IMR-90 (cell line): ENCODE results near the gene RASSF3. TPM values are rescaled to one million over a fixed set of nuclear protein-coding genes. Genes with fewer than 3 reads are reported as not detected.

Experiments used
- ATAC-seq: fragments of 200-7000 bp; cut with Tn5 transposase; 2 replicates; pipeline ENCODE4 v1.9.1; 2020; ENCODE audit warnings: low read depth, mild to moderate bottlenecking, moderate library complexity
- BruUV-seq: library from RNA; stranded (reverse); fragments of 400-500 nt; replicated peaks from 2 replicates; lab custom pipeline; 2021; lab: Mats Ljungman, UMichigan
- CTCF ChIA-PET: fragments of 300-600 bp; formaldehyde crosslinking; extraction: SDS; loops from one replicate; lab custom pipeline; 2021; ENCODE audit warnings: antibody characterized with exemption; lab: Yijun Ruan, JAX
- POLR2A ChIA-PET: fragments of 300-600 bp; sonication (Branson Sonifier 250); formaldehyde crosslinking; loops from one replicate; lab custom pipeline; 2022; ENCODE audit warnings: antibody characterized with exemption; ENCODE audit not compliant: unreplicated experiment; lab: Charles Lee
- DNase-seq: peaks from one replicate; pipeline ENCODE4 v3.0.0; 2013
- H2AFZ ChIP-seq: replicated peaks from 2 replicates; pipeline ENCODE3; 2013; ENCODE audit warnings: low read length, mild to moderate bottlenecking; ENCODE audit not compliant: poor library complexity
- H2AK5ac ChIP-seq: 2 replicates; pipeline ENCODE4 v1.6.1; 2013; ENCODE audit warnings: low read depth, low read length, inconsistent platforms
- H2AK9ac ChIP-seq: replicated peaks from 2 replicates; pipeline ENCODE3; 2013; ENCODE audit warnings: mild to moderate bottlenecking, low read depth, low read length, moderate library complexity; ENCODE audit not compliant: poor library complexity
- H2BK120ac ChIP-seq: 2 replicates; pipeline ENCODE4 v1.6.1; 2013; ENCODE audit warnings: low read depth, low read length, inconsistent platforms
- H2BK15ac ChIP-seq: 3 replicates; pipeline ENCODE4 v1.6.1; 2013; ENCODE audit warnings: low read depth, low read length, inconsistent platforms
- H2BK20ac ChIP-seq: 2 replicates; pipeline ENCODE4 v1.6.1; 2013; ENCODE audit warnings: low read depth, mild to moderate bottlenecking, inconsistent platforms, low read length, moderate library complexity
- H2BK5ac ChIP-seq: 2 replicates; pipeline ENCODE4 v1.6.1; 2013; ENCODE audit warnings: mild to moderate bottlenecking, low read depth, low read length, inconsistent platforms; ENCODE audit not compliant: poor library complexity, severe bottlenecking
- H3K14ac ChIP-seq: replicated peaks from 2 replicates; pipeline ENCODE4 v1.6.1; 2013; ENCODE audit warnings: low read depth, low read length, inconsistent platforms
- H3K18ac ChIP-seq: 2 replicates; pipeline ENCODE4 v1.6.1; 2013; ENCODE audit warnings: low read depth, low read length, control low read depth
- H3K23ac ChIP-seq: 2 replicates; pipeline ENCODE4 v1.6.1; 2013; ENCODE audit warnings: low read depth, low read length, inconsistent platforms
- H3K27ac ChIP-seq: 2 replicates; pipeline ENCODE4 v1.5.1; 2013; ENCODE audit warnings: mild to moderate bottlenecking, control low read depth, low read length; ENCODE audit not compliant: insufficient read depth
- H3K27me3 ChIP-seq: 2 replicates; pipeline ENCODE4 v1.6.1; 2013; ENCODE audit warnings: low read length; ENCODE audit not compliant: control insufficient read depth, insufficient read depth
- H3K36me3 ChIP-seq: 2 replicates; pipeline ENCODE4 v1.6.1; 2013; ENCODE audit warnings: low read length, mixed read lengths; ENCODE audit not compliant: control insufficient read depth, insufficient read depth
- H3K4ac ChIP-seq: 2 replicates; pipeline ENCODE4 v1.6.1; 2013; ENCODE audit warnings: low read depth, low read length, inconsistent platforms
- H3K4me1 ChIP-seq: 2 replicates; pipeline ENCODE4 v1.6.1; 2013; ENCODE audit warnings: low read length, mixed read lengths; ENCODE audit not compliant: control insufficient read depth, insufficient read depth
- H3K4me2 ChIP-seq: 2 replicates; pipeline ENCODE4 v1.6.1; 2013; ENCODE audit warnings: low read depth, mild to moderate bottlenecking, control low read depth, low read length, moderate library complexity
- H3K4me3 ChIP-seq: 2 replicates; pipeline ENCODE4 v1.5.1; 2013; ENCODE audit warnings: low read depth, mild to moderate bottlenecking, control low read depth, low read length, moderate library complexity; ENCODE audit not compliant: insufficient read depth
- H3K56ac ChIP-seq: 2 replicates; pipeline ENCODE4 v1.6.1; 2013; ENCODE audit warnings: low read length, inconsistent platforms; ENCODE audit not compliant: insufficient read depth; ENCODE audit errors: extremely low read depth
- H3K79me1 ChIP-seq, 2 experiments: 2 replicates each; pipeline ENCODE4 v1.6.1; 2013; ENCODE audit warnings: low read length in 2 of 2, inconsistent platforms in 1 of 2, low read depth in 1 of 2
- H3K9ac ChIP-seq: 2 replicates; pipeline ENCODE4 v1.6.1; 2013; ENCODE audit warnings: low read depth, low read length, control low read depth
- H3K9me1 ChIP-seq: 2 replicates; pipeline ENCODE4 v1.6.1; 2013; ENCODE audit warnings: low read length, inconsistent platforms; ENCODE audit not compliant: insufficient read depth
- H3K9me3 ChIP-seq: 2 replicates; pipeline ENCODE4 v1.6.1; 2013; ENCODE audit warnings: low read length; ENCODE audit not compliant: control insufficient read depth, insufficient read depth
- H4K20me1 ChIP-seq: 2 replicates; pipeline ENCODE4 v1.6.1; 2013; ENCODE audit warnings: low read length, inconsistent platforms; ENCODE audit not compliant: insufficient read depth
- H4K5ac ChIP-seq: 2 replicates; pipeline ENCODE4 v1.6.1; 2013; ENCODE audit warnings: mild to moderate bottlenecking, low read depth, low read length, control low read depth
- H4K8ac ChIP-seq, 2 experiments: 2 replicates each; pipeline ENCODE4 v1.6.1; 2013; ENCODE audit warnings: low read depth in 2 of 2, low read length in 2 of 2, control low read depth in 1 of 2, inconsistent platforms in 1 of 2
- H4K91ac ChIP-seq: 2 replicates; pipeline ENCODE4 v1.6.1; 2013; ENCODE audit warnings: low read depth, low read length, inconsistent platforms; ENCODE audit not compliant: insufficient read depth
- BHLHE40 ChIP-seq: fragments of 150-350 bp; IDR thresholded peaks from 2 replicates; pipeline ENCODE4 v1.6.1; 2016; ENCODE audit warnings: mild to moderate bottlenecking, low read depth, low read length
- CHD1 ChIP-seq: IDR thresholded peaks from 2 replicates; pipeline ENCODE4 v1.6.1; 2012; ENCODE audit warnings: low read depth, low read length, improper control_type of control experiment
- MAFK ChIP-seq: IDR thresholded peaks from 2 replicates; pipeline ENCODE4 v1.6.1; 2012; ENCODE audit warnings: low read depth, low read length, improper control_type of control experiment
- MAZ ChIP-seq: IDR thresholded peaks from 2 replicates; pipeline ENCODE4 v1.6.1; 2012; ENCODE audit warnings: low read depth, mild to moderate bottlenecking, low read length, improper control_type of control experiment, moderate library complexity, borderline replicate concordance
- MXI1 ChIP-seq: IDR thresholded peaks from 2 replicates; pipeline ENCODE4 v1.6.1; 2012; ENCODE audit warnings: low read depth, mild to moderate bottlenecking, low read length, moderate library complexity, borderline replicate concordance
- NFE2L2 ChIP-seq: fragments of 150-350 bp; IDR thresholded peaks from 2 replicates; pipeline ENCODE4 v1.6.1; 2016; ENCODE audit warnings: low read depth, mild to moderate bottlenecking, low read length
- POLR2A ChIP-seq: IDR thresholded peaks from 2 replicates; pipeline ENCODE4 v1.6.1; 2012; ENCODE audit warnings: mild to moderate bottlenecking, low read depth, low read length
- RAD21 ChIP-seq: IDR thresholded peaks from 2 replicates; pipeline ENCODE4 v1.6.1; 2012; ENCODE audit warnings: low read length, improper control_type of control experiment
- RCOR1 ChIP-seq: IDR thresholded peaks from 2 replicates; pipeline ENCODE4 v1.6.1; 2012; ENCODE audit warnings: mild to moderate bottlenecking, low read length, improper control_type of control experiment; ENCODE audit not compliant: insufficient replicate concordance
- RFX5 ChIP-seq: IDR thresholded peaks from 2 replicates; pipeline ENCODE4 v1.8.0; 2012; ENCODE audit warnings: low read depth, mild to moderate bottlenecking, low read length, moderate library complexity
- SMC3 ChIP-seq: fragments of 150-350 bp; IDR thresholded peaks from 2 replicates; pipeline ENCODE4 v1.6.1; 2016; ENCODE audit warnings: low read depth, mild to moderate bottlenecking, antibody characterized with exemption, low read length, moderate library complexity
- WGBS, 2 experiments: methylation state at CpG; one replicate each; pipeline versions ENCODE4 v1.1.5 to v1.1.7; 2013; ENCODE audit warnings: missing lambda C conversion rate in 2 of 2; ENCODE audit not compliant: insufficient read length in 1 of 2; ENCODE audit errors: extremely low coverage in 2 of 2; 5-methylcytosine and 5-hydroxymethylcytosine counted together
- dilution Hi-C: fragments of 300-500 bp; cut with HindIII; formaldehyde crosslinking; loops from one replicate; pipeline ENCODE4 v1.14.3; 2018; ENCODE audit warnings: low sequenced_read_pairs; ENCODE audit not compliant: unreplicated experiment
- in situ Hi-C: fragments of 300-500 bp; cut with MboI; formaldehyde crosslinking; loops from 3 replicates; pipeline ENCODE4 v1.14.3; 2019; ENCODE audit warnings: low sequenced_read_pairs, inconsistent platforms, mixed read lengths
- intact Hi-C: fragments of 100-400 bp; cut with micrococcal nuclease; formaldehyde crosslinking; loops from 2 replicates; pipeline ENCODE4 v1.10.0; 2022
- polyA plus RNA-seq, 3 experiments: library from polyadenylated mRNA; depleted of rRNA; stranded (reverse); fragments of >200 nt; gene quantifications; 2 replicates each; pipeline ENCODE4 v1.2.3, GENCODE V29; 2012; ENCODE audit warnings: low replicate concordance in 1 of 3
- total RNA-seq: library from RNA; depleted of rRNA; stranded (reverse); fragments of >200 nt; gene quantifications from 2 replicates; pipeline ENCODE4 v1.2.3, GENCODE V29; 2012
- TF ChIP-seq, protein P1 (sequence below): conservative IDR thresholded peaks from 2 replicates; pipeline ENCODE4 v1.5.1; 2012; ENCODE audit warnings: mild to moderate bottlenecking, low read depth, low read length, improper control_type of control experiment
- TF ChIP-seq, protein P2 (sequence below): fragments of 150-350 bp; IDR thresholded peaks from 2 replicates; pipeline ENCODE4 v1.6.1; 2017; ENCODE audit warnings: mild to moderate bottlenecking, antibody characterized with exemption, low read length, low read depth

Gene RASSF3
- total and polyA plus RNA-seq, 2 of the 4 experiments (the other 2 are of a cell fraction) = 18.7 to 39.3 TPM

GRCh38 chr12:64707926-64708325 lies 97.6 kb downstream of the RASSF3 start:
- no peak overlapping the region for H3K18ac ChIP-seq
- POLR2A ChIA-PET = no interaction called here
- H4K5ac ChIP-seq = no peak overlapping the region
- H3K14ac ChIP-seq = no peak overlapping the region
- H3K9me3 ChIP-seq = no peaks in the 10 kb centered on the region
- H3K27ac ChIP-seq = no peak overlapping the region
- ATAC-seq (no peak), DNase-seq (no peak)
- BruUV-seq = no TSS peak
- H3K4me1 ChIP-seq = no peaks in the 10 kb centered on the region
- no CpG with 5 or more reads among the region's 2 CpGs for WGBS, 2 experiments
- no peak overlapping the region for H2AK5ac ChIP-seq
- intact Hi-C loops = no loop called here
- TF ChIP-seq POLR2A (no peak), CHD1 (no peak), RCOR1 (no peak), BHLHE40 (no peak), MAFK (no peak), NFE2L2 (no peak), MAZ (no peak), RAD21 (no peak), SMC3 (no peak), RFX5 (no peak), MXI1 (no peak)
- TF ChIP-seq, protein P1, sequence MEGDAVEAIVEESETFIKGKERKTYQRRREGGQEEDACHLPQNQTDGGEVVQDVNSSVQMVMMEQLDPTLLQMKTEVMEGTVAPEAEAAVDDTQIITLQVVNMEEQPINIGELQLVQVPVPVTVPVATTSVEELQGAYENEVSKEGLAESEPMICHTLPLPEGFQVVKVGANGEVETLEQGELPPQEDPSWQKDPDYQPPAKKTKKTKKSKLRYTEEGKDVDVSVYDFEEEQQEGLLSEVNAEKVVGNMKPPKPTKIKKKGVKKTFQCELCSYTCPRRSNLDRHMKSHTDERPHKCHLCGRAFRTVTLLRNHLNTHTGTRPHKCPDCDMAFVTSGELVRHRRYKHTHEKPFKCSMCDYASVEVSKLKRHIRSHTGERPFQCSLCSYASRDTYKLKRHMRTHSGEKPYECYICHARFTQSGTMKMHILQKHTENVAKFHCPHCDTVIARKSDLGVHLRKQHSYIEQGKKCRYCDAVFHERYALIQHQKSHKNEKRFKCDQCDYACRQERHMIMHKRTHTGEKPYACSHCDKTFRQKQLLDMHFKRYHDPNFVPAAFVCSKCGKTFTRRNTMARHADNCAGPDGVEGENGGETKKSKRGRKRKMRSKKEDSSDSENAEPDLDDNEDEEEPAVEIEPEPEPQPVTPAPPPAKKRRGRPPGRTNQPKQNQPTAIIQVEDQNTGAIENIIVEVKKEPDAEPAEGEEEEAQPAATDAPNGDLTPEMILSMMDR = no peak
- TF ChIP-seq, protein P2, sequence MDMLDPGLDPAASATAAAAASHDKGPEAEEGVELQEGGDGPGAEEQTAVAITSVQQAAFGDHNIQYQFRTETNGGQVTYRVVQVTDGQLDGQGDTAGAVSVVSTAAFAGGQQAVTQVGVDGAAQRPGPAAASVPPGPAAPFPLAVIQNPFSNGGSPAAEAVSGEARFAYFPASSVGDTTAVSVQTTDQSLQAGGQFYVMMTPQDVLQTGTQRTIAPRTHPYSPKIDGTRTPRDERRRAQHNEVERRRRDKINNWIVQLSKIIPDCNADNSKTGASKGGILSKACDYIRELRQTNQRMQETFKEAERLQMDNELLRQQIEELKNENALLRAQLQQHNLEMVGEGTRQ = no peak
- in situ Hi-C loops = no loop called here
- no peak overlapping the region for H3K4me3 ChIP-seq
- no peak overlapping the region for H2BK120ac ChIP-seq
- no peak overlapping the region for H2AK9ac ChIP-seq
- H3K56ac ChIP-seq = no peak overlapping the region
- no peak overlapping the region for H4K8ac ChIP-seq
- H4K20me1 ChIP-seq = no peaks in the 10 kb centered on the region
- H3K79me1 ChIP-seq = no peaks in the 10 kb centered on the region
- no peaks in the 10 kb centered on the region for H3K27me3 ChIP-seq
- H2BK5ac ChIP-seq = no peak overlapping the region
- H3K9me1 ChIP-seq = peaks cover 6% of the 10 kb centered on the region; the same call in 1 of the 2 replicates
- H3K4me2 ChIP-seq = no peak overlapping the region
- H3K9ac ChIP-seq = no peak overlapping the region
- dilution Hi-C loops = no loop called here
- no peak overlapping the region for H4K91ac ChIP-seq
- no peak overlapping the region for H3K4ac ChIP-seq
- H2AFZ ChIP-seq = no peak overlapping the region
- no peak overlapping the region for H2BK20ac ChIP-seq
- peaks cover 4% of the 10 kb centered on the region; the same call in 1 of the 2 replicates for H3K36me3 ChIP-seq
- CTCF ChIA-PET = interaction anchor here (2.1 kb wide), 1 partner anchor 10 kb away, joined by 9 read pairs; no protein-coding TSS in a partner anchor
- no peak overlapping the region for H2BK15ac ChIP-seq
- no peak overlapping the region for H3K23ac ChIP-seq
